ENCODE data around the gene MBD2. TPM values are rescaled to one million over a fixed set of nuclear protein-coding genes. Genes with fewer than 3 reads are reported as not detected.
A peak's percentile ranks its signal among the peaks of the same experiment; 100 is the strongest.
"Not testable (repeated sequence)": the region's sequence is repeated elsewhere in the genome, so short reads cannot be mapped to it uniquely, and the experiment has no call there.

Gene MBD2
- total RNA-seq, 1 experiment from 2014 or later: 23.2 TPM

- no peaks in the 10 kb centered on the region for H3K36me3 Mint-ChIP-seq (ENCODE audit: insufficient read depth, unreplicated experiment)
- no peak overlapping the region for H3K27ac Mint-ChIP-seq (ENCODE audit: unreplicated experiment)
- no peak for TF ChIP-seq CTCF (IDR thresholded peaks at IDR 0.05; ENCODE audit: insufficient read depth in 1 of 2, low read depth in 1 of 2, low read length in 1 of 2, severe bottlenecking in 1 of 2, unreplicated experiment in 1 of 2)
- H3K4me1 ChIP-seq: no peaks in the 10 kb centered on the region
- no peak overlapping the region for H3K4me3 ChIP-seq (ENCODE audit: low read depth, low read length)
- ChIA-PET POLR2A (no interaction called here), CTCF (no interaction called here)
- no peaks in the 10 kb centered on the region for H3K27me3 Mint-ChIP-seq (ENCODE audit: insufficient read depth, unreplicated experiment)
- H3K27me3 ChIP-seq (replicated peaks; ENCODE audit: control insufficient read depth, insufficient read depth, low read length): no peaks in the 10 kb centered on the region
- intact Hi-C loops (cut with micrococcal nuclease; ENCODE audit: unreplicated experiment): no loop called here
- H3K9me3 Mint-ChIP-seq (ENCODE audit: unreplicated experiment): no peaks in the 10 kb centered on the region
- no peaks in the 10 kb centered on the region for H3K36me3 ChIP-seq (ENCODE audit: control insufficient read depth, insufficient read depth, low read length)
- H3K4me3 Mint-ChIP-seq (ENCODE audit: unreplicated experiment): no peak overlapping the region
- DNase-seq: no peak
- H3K4me1 Mint-ChIP-seq (ENCODE audit: low read depth, unreplicated experiment): no peaks in the 10 kb centered on the region
- BruUV-seq (replicated peaks): no TSS peak
- no peaks in the 10 kb centered on the region for H3K9me3 ChIP-seq
Observed at GRCh38 chr18:54129448-54130067, 94.9 kb downstream of the MBD2 start.

GRCh38 chr18:54127759-54128378 is 96.6 kb downstream of the MBD2 start:
- ChIA-PET POLR2A (no interaction called here), CTCF (interaction anchor here (1.0 kb wide), 2 partner anchors 8 to 429 kb away, joined by 4 read pairs; no protein-coding TSS in a partner anchor)
- TF ChIP-seq CTCF (IDR thresholded peaks at IDR 0.05; ENCODE audit: insufficient read depth in 1 of 2, low read depth in 1 of 2, low read length in 1 of 2, severe bottlenecking in 1 of 2, unreplicated experiment in 1 of 2): peak; percentile 22 to 42
- Histone ChIP-seq H3K36me3 (ENCODE audit: control insufficient read depth, insufficient read depth, low read length) (no peaks in the 10 kb centered on the region), H3K4me1 (no peaks in the 10 kb centered on the region), H3K9me3 (no peaks in the 10 kb centered on the region), H3K27me3 (replicated peaks; ENCODE audit: control insufficient read depth, insufficient read depth, low read length) (no peaks in the 10 kb centered on the region), H3K4me3 (ENCODE audit: low read depth, low read length) (no peak overlapping the region)
- Mint-ChIP-seq H3K4me3 (ENCODE audit: unreplicated experiment) (no peak overlapping the region), H3K36me3 (ENCODE audit: insufficient read depth, unreplicated experiment) (no peaks in the 10 kb centered on the region), H3K27ac (ENCODE audit: unreplicated experiment) (no peak overlapping the region), H3K4me1 (ENCODE audit: low read depth, unreplicated experiment) (no peaks in the 10 kb centered on the region), H3K9me3 (ENCODE audit: unreplicated experiment) (no peaks in the 10 kb centered on the region), H3K27me3 (ENCODE audit: insufficient read depth, unreplicated experiment) (no peaks in the 10 kb centered on the region)
- intact Hi-C loops (cut with micrococcal nuclease; ENCODE audit: unreplicated experiment): no loop called here
- BruUV-seq (replicated peaks): no TSS peak
- DNase-seq: peak; percentile 28 to 35

- no peaks in the 10 kb centered on the region for H3K27me3 ChIP-seq (replicated peaks; ENCODE audit: control insufficient read depth, insufficient read depth, low read length)
- H3K4me1 ChIP-seq: no peaks in the 10 kb centered on the region
- Mint-ChIP-seq H3K4me1 (ENCODE audit: low read depth, unreplicated experiment) (no peaks in the 10 kb centered on the region), H3K4me3 (ENCODE audit: unreplicated experiment) (no peak overlapping the region), H3K27ac (ENCODE audit: unreplicated experiment) (no peak overlapping the region), H3K36me3 (ENCODE audit: insufficient read depth, unreplicated experiment) (no peaks in the 10 kb centered on the region), H3K27me3 (ENCODE audit: insufficient read depth, unreplicated experiment) (no peaks in the 10 kb centered on the region), H3K9me3 (ENCODE audit: unreplicated experiment) (no peaks in the 10 kb centered on the region)
- no peaks in the 10 kb centered on the region for H3K9me3 ChIP-seq
- H3K4me3 ChIP-seq (ENCODE audit: low read depth, low read length): no peak overlapping the region
- TF ChIP-seq CTCF (IDR thresholded peaks at IDR 0.05; ENCODE audit: insufficient read depth in 1 of 2, low read depth in 1 of 2, low read length in 1 of 2, severe bottlenecking in 1 of 2, unreplicated experiment in 1 of 2): no peak
- ChIA-PET CTCF (no interaction called here), POLR2A (interaction anchor here (0.6 kb wide), 1 partner anchor 18 kb away, joined by 3 read pairs; no protein-coding TSS in a partner anchor)
- DNase-seq: no peak
- intact Hi-C loops (cut with micrococcal nuclease; ENCODE audit: unreplicated experiment): no loop called here
- no TSS peak for BruUV-seq (replicated peaks)
- no peaks in the 10 kb centered on the region for H3K36me3 ChIP-seq (ENCODE audit: control insufficient read depth, insufficient read depth, low read length)
Observed at GRCh38 chr18:54125429-54125828, 99.0 kb downstream of the MBD2 start.

- H3K4me1 ChIP-seq; H3K4me3 Mint-ChIP-seq (ENCODE audit: unreplicated experiment); POLR2A ChIA-PET; BruUV-seq (replicated peaks); H3K27me3 Mint-ChIP-seq (ENCODE audit: insufficient read depth, unreplicated experiment); H3K9me3 ChIP-seq; H3K36me3 Mint-ChIP-seq (ENCODE audit: insufficient read depth, unreplicated experiment); H3K36me3 ChIP-seq (ENCODE audit: control insufficient read depth, insufficient read depth, low read length); DNase-seq; H3K9me3 Mint-ChIP-seq (ENCODE audit: unreplicated experiment); CTCF ChIA-PET; intact Hi-C loops (cut with micrococcal nuclease; ENCODE audit: unreplicated experiment); H3K4me1 Mint-ChIP-seq (ENCODE audit: low read depth, unreplicated experiment); H3K27me3 ChIP-seq (replicated peaks; ENCODE audit: control insufficient read depth, insufficient read depth, low read length); H3K27ac Mint-ChIP-seq (ENCODE audit: unreplicated experiment); H3K4me3 ChIP-seq (ENCODE audit: low read depth, low read length): not testable (repeated sequence)
Observed at GRCh38 chr18:54123720-54124440, 100.6 kb downstream of the MBD2 start.

Measured in Caco-2 (cell line).